ENCODE data around the gene FASN.

- TF ChIP-seq CTCF (IDR thresholded peaks at IDR 0.05) (no peak), EP300 (IDR thresholded peaks at IDR 0.05) (no peak), POLR2AphosphoS5 (IDR thresholded peaks at IDR 0.05) (no peak)
Observed at GRCh38 chr17:82028966-82029365, 69.1 kb downstream of the FASN start.
